Endothelial cell of umbilical vein (primary cell): ENCODE results near the gene RAP1GDS1. TPM values are rescaled to one million over a fixed set of nuclear protein-coding genes. Genes with fewer than 3 reads are reported as not detected.

Experiments used
- Bru-seq: library from RNA; stranded (reverse); fragments of 400-500 nt; gene quantifications from one replicate; lab custom pipeline; 2021; lab: Mats Ljungman, UMichigan
- BruChase-seq, 2 experiments: library from RNA; stranded (reverse); fragments of 400-500 nt; gene quantifications; one replicate each; lab custom pipeline; 2021; lab: Mats Ljungman, UMichigan
- BruUV-seq: library from RNA; stranded (reverse); fragments of 400-500 nt; replicated peaks from 2 replicates; lab custom pipeline; 2021; lab: Mats Ljungman, UMichigan
- CTCF ChIA-PET: fragments of 300-600, 350-600 bp; sonication (Branson Sonifier 250); formaldehyde crosslinking; loops from one replicate; lab custom pipeline; 2021; ENCODE audit warnings: antibody characterized with exemption, inconsistent platforms; lab: Charles Lee
- POLR2A ChIA-PET: fragments of 300-600, 350-600 bp; sonication (Branson Sonifier 250); formaldehyde crosslinking; loops from one replicate; lab custom pipeline; 2021; ENCODE audit warnings: antibody characterized with exemption, inconsistent platforms; lab: Charles Lee
- DNase-seq: peaks from one replicate; pipeline ENCODE4 v3.0.0-alpha.2; 2011; ENCODE audit warnings: low read depth, low spot score
- FAIRE-seq: peaks from 2 replicates; lab custom pipeline; 2011; peaks lifted over from hg19 to GRCh38; lab: Jason Lieb, UNC
- H2AFZ ChIP-seq: 2 replicates; pipeline ENCODE4 v1.6.0; 2012; ENCODE audit warnings: low read depth, low read length, control low read depth, inconsistent platforms
- H3K27ac ChIP-seq: 2 replicates; pipeline ENCODE4 v1.5.1; 2011; ENCODE audit warnings: low read depth, mild to moderate bottlenecking, control low read depth, low read length, moderate library complexity; ENCODE audit not compliant: insufficient read depth
- H3K27me3 ChIP-seq, 2 experiments: 2 replicates each; pipeline versions ENCODE4 v1.6.0 to v1.6.1; 2011; ENCODE audit warnings: low read length in 2 of 2, mixed read lengths in 1 of 2; ENCODE audit not compliant: control insufficient read depth in 2 of 2, insufficient read depth in 2 of 2
- H3K36me3 ChIP-seq, 2 experiments: 2 replicates in 1 of 2; 3 replicates in 1 of 2; pipeline ENCODE4 v1.5.1; 2011; ENCODE audit warnings: low read length in 2 of 2, mild to moderate bottlenecking in 1 of 2, moderate library complexity in 1 of 2; ENCODE audit not compliant: control insufficient read depth in 2 of 2, insufficient read depth in 2 of 2; ENCODE audit errors: extremely low read depth in 1 of 2
- H3K4me1 ChIP-seq: 3 replicates; pipeline ENCODE4 v1.5.1; 2011; ENCODE audit warnings: mild to moderate bottlenecking, low read length; ENCODE audit not compliant: control insufficient read depth, insufficient read depth; ENCODE audit errors: extremely low read depth
- H3K4me2 ChIP-seq: 2 replicates; pipeline ENCODE4 v1.6.1; 2011; ENCODE audit warnings: low read length, control low read depth, mixed read lengths; ENCODE audit not compliant: insufficient read depth
- H3K4me3 ChIP-seq, 3 experiments: fragments of 200-600 bp in 1 of 3; sonication (generic), shearing (Covaris generic) in 1 of 3; replicated peaks in 1 of 3; 2 replicates each; pipeline ENCODE4 v1.5.1; 2011 to 2016; ENCODE audit warnings: control low read depth in 3 of 3, low read length in 3 of 3, mild to moderate bottlenecking in 2 of 3, inconsistent platforms in 1 of 3, low read depth in 1 of 3, moderate library complexity in 1 of 3; ENCODE audit not compliant: insufficient read depth in 1 of 3
- H3K79me2 ChIP-seq: 2 replicates; pipeline ENCODE4 v1.6.0; 2012; ENCODE audit warnings: low read length, inconsistent platforms; ENCODE audit not compliant: control insufficient read depth, insufficient read depth
- H3K9ac ChIP-seq: replicated peaks from 2 replicates; pipeline ENCODE3; 2011; ENCODE audit warnings: low read length, control low read depth; ENCODE audit not compliant: insufficient read depth; ENCODE audit errors: extremely low read depth
- H3K9me1 ChIP-seq: replicated peaks from 3 replicates; pipeline ENCODE4 v1.6.0; 2011; ENCODE audit warnings: mild to moderate bottlenecking, low read length; ENCODE audit not compliant: control insufficient read depth, insufficient read depth; ENCODE audit errors: extremely low read depth
- H3K9me3 ChIP-seq: replicated peaks from 2 replicates; pipeline ENCODE4 v1.5.1; 2012; ENCODE audit warnings: low read length, inconsistent platforms; ENCODE audit not compliant: control insufficient read depth, insufficient read depth
- H4K20me1 ChIP-seq: replicated peaks from 2 replicates; pipeline ENCODE3; 2011; ENCODE audit warnings: mild to moderate bottlenecking, low read length; ENCODE audit not compliant: control insufficient read depth, insufficient read depth; ENCODE audit errors: extremely low read depth
- CTCF ChIP-seq, 2 donors: IDR thresholded peaks; 1 replicate in 1 of 2; 2 replicates in 1 of 2; pipeline ENCODE4 v1.5.1; 2011; ENCODE audit warnings: low read length in 2 of 2, mild to moderate bottlenecking in 2 of 2, moderate library complexity in 2 of 2, control low read depth in 1 of 2, inconsistent platforms in 1 of 2, low read depth in 1 of 2; ENCODE audit not compliant: insufficient read depth in 1 of 2; ENCODE audit errors: extremely low read depth in 1 of 2
- EZH2 ChIP-seq: IDR thresholded peaks from 2 replicates; pipeline ENCODE4 v1.6.1; 2012; ENCODE audit warnings: borderline replicate concordance, low read depth, mild to moderate bottlenecking, moderate library complexity, low read length, inconsistent platforms; ENCODE audit not compliant: severe bottlenecking
- FOS ChIP-seq: IDR thresholded peaks from 2 replicates; pipeline ENCODE4 v1.6.1; 2011; ENCODE audit warnings: mild to moderate bottlenecking, low read length, moderate library complexity, borderline replicate concordance; ENCODE audit not compliant: insufficient read depth
- GATA2 ChIP-seq: IDR thresholded peaks from 2 replicates; pipeline ENCODE4 v1.7.0; 2011; ENCODE audit warnings: low read depth, mild to moderate bottlenecking, moderate library complexity, mixed read lengths, low read length; ENCODE audit not compliant: insufficient read length, insufficient read depth
- JUN ChIP-seq: IDR thresholded peaks from 2 replicates; pipeline ENCODE4 v1.6.1; 2011; ENCODE audit warnings: borderline replicate concordance, low read depth; ENCODE audit not compliant: insufficient read length, insufficient read depth
- MAX ChIP-seq: IDR thresholded peaks from 2 replicates; pipeline ENCODE4 v1.6.1; 2011; ENCODE audit not compliant: insufficient read depth, insufficient read length
- MYC ChIP-seq: IDR thresholded peaks from one replicate; pipeline ENCODE4 v1.6.1; 2011; ENCODE audit warnings: mild to moderate bottlenecking, low read depth, low read length
- POLR2A ChIP-seq: IDR thresholded peaks from 2 replicates; pipeline ENCODE4 v1.6.1; 2012; ENCODE audit warnings: low read depth, mild to moderate bottlenecking, control low read depth, low read length
- POLR2AphosphoS5 ChIP-seq: IDR thresholded peaks from 2 replicates; pipeline ENCODE4 v1.6.1; 2012; ENCODE audit warnings: low read depth, mild to moderate bottlenecking, control low read depth, low read length, moderate library complexity; ENCODE audit not compliant: insufficient read depth
- dilution Hi-C: fragments of 300-500 bp; cut with MboI; formaldehyde crosslinking; loops from one replicate; pipeline ENCODE4 v1.15.0; 2019; ENCODE audit warnings: low sequenced_read_pairs; ENCODE audit not compliant: extremely low pct_ligation_motif_present
- intact Hi-C: fragments of 100-400 bp; cut with micrococcal nuclease; formaldehyde crosslinking; loops from one replicate; pipeline ENCODE4 v1.10.0; 2022
- long read RNA-seq: library from polyadenylated mRNA; stranded (forward); transcript quantifications from one replicate; pipeline ENCODE4 v2.0.0, GENCODE V29; 2021
- polyA minus RNA-seq, 3 experiments: library from RNA; depleted of rRNA, polyadenylated mRNA; stranded (reverse); fragments of >200 nt; gene quantifications; 1 replicate in 1 of 3; 2 replicates in 2 of 3; pipeline ENCODE4 v1.2.3, GENCODE V29; 2011
- polyA plus RNA-seq, 4 experiments: library from polyadenylated mRNA; depleted of rRNA in 3 of 4; stranded (reverse) in 3 of 4; unstranded in 1 of 4; fragments of >200 nt; gene quantifications; 2 replicates each; pipeline versions ENCODE4 v1.2.1 to v1.2.3, GENCODE V29; 2011 to 2012; ENCODE audit warnings: missing spikeins in 1 of 4
- total RNA-seq: library from RNA; stranded (reverse); gene quantifications from 2 replicates; pipeline ENCODE4 v1.2.3, GENCODE V29; 2021

The RAP1GDS1 gene
- total RNA-seq, result 52.8 and 54.0 TPM in 2 replicates
- 13.6 and 17.6 TPM in 2 replicates for polyA plus RNA-seq
- polyA plus RNA-seq (2011; cell fraction: cytosol; rRNA removed), result 20.1 and 22.1 TPM in 2 replicates
- polyA plus RNA-seq (2011; cell fraction: nucleus; rRNA removed), result 33.9 and 36.4 TPM in 2 replicates
- polyA plus RNA-seq (2012), result 37.2 and 51.5 TPM in 2 replicates
- 55.8 and 56.1 TPM in 2 replicates for polyA minus RNA-seq
- polyA minus RNA-seq (2011; cell fraction: cytosol; rRNA and poly(A)+ RNA removed), result 26.5 TPM
- 92.5 and 98.0 TPM in 2 replicates for polyA minus RNA-seq (2011; cell fraction: nucleus; rRNA and poly(A)+ RNA removed)
- percentile 89 among the genes with signal in this experiment for Bru-seq, nascent RNA
- BruChase-seq, experiment 1, labeled RNA remaining after a 6-hour chase, result percentile 73 among the genes with signal in this experiment
- percentile 77 among the genes with signal in this experiment for BruChase-seq, experiment 2, labeled RNA remaining after a 2-hour chase
- long read RNA-seq, transcript RAP1GDS1-205 (15 exons, 3,681 nt), result major isoform, 39 of 91 reads
- long read RNA-seq, transcript RAP1GDS1-204 (14 exons, 1,942 nt), result minor isoform, 6 of 91 reads
- long read RNA-seq, transcript RAP1GDS1-202 (15 exons, 2,092 nt), result minor isoform, 16 of 91 reads
- long read RNA-seq, partial matches to known transcripts, result 4 of 91 reads
- long read RNA-seq, other reads (novel, unspliced or antisense), result 19 of 91 reads

- H3K27me3 ChIP-seq, result no peaks in the 10 kb centered on the region
- H3K9me3 ChIP-seq, result no peaks in the 10 kb centered on the region
- DNase-seq (peak; percentile 98), FAIRE-seq (peak; percentile 93)
- H3K4me1 ChIP-seq, result peaks cover 22% of the 10 kb centered on the region
- dilution Hi-C loops, result no loop called here
- no peaks in the 10 kb centered on the region for H3K9me1 ChIP-seq
- intact Hi-C loops, result loop anchor here (2.0 to 5.0 kb wide), 8 partner anchors 118 to 1302 kb away; partner anchors contain the start of genes ADH5, EIF4E, METAP1 and STPG2
- peaks cover 2% of the 10 kb centered on the region for H4K20me1 ChIP-seq
- H3K27ac ChIP-seq, result peak within 1 kb of the TSS; percentile 86
- peak within 1 kb of the TSS; percentile 73 to 80 (median 74) for H3K4me3 ChIP-seq
- H2AFZ ChIP-seq, result peak within 1 kb of the TSS; percentile 93
- ChIA-PET CTCF (interaction anchor here (0.8 to 2.4 kb wide), 10 partner anchors 11 to 795 kb away, joined by 3 to 11 read pairs (median 3); partner anchors contain the start of gene METAP1), POLR2A (interaction anchor here (0.9 to 1.6 kb wide), 2 partner anchors 10 to 735 kb away, joined by 3 read pairs; partner anchors contain the start of gene METAP1)
- H3K4me2 ChIP-seq, result peak within 1 kb of the TSS; percentile 94
- no peaks in the 10 kb centered on the region for H3K36me3 ChIP-seq
- BruUV-seq, result TSS peak; percentile 53
- H3K79me2 ChIP-seq, result peaks cover 46% of the 10 kb centered on the region
- TF ChIP-seq JUN (no peak), MAX (peak; percentile 60), CTCF (IDR thresholded peaks at IDR 0.05; ENCODE audit: extremely low read depth in 1 of 2, insufficient read depth in 1 of 2, low read depth in 1 of 2, low read length in 2 of 2) (no peak), GATA2 (no peak), EZH2 (no peak), POLR2AphosphoS5 (peak; percentile 86), POLR2A (peak; percentile 94), FOS (no peak), MYC (no peak)
- peak within 1 kb of the TSS; percentile 95 for H3K9ac ChIP-seq
Measured at GRCh38 chr4:98260579-98261404, at the start of gene RAP1GDS1. Gene RAP1GDS1 (plus strand): TSS chr4:98261384. CDS start chr4:98261566, 182 bp downstream.
